Breast epithelium (tissue), 3 donors: ENCODE measurements around the gene HIPK2.

ENCODE experiments used
- POLR2A ChIP-seq: fragments of 450-650 bp; IDR thresholded peaks from one replicate; pipeline ENCODE4 v1.6.1; 2016; ENCODE audit warnings: antibody characterized with exemption, mild to moderate bottlenecking, moderate library complexity
- POLR2AphosphoS5 ChIP-seq, 3 donors: sonication (generic); formaldehyde crosslinking; IDR thresholded peaks; one replicate each; pipeline ENCODE4 v1.6.1; 2017; ENCODE audit warnings: antibody characterized with exemption in 3 of 3
- TF ChIP-seq, protein P1 (sequence below), 3 donors: fragments of 450-650 bp; IDR thresholded peaks; one replicate each; pipeline ENCODE4 v1.5.1; 2016 to 2017; ENCODE audit warnings: antibody characterized with exemption in 3 of 3, mild to moderate bottlenecking in 3 of 3, moderate library complexity in 3 of 3

DNA sequence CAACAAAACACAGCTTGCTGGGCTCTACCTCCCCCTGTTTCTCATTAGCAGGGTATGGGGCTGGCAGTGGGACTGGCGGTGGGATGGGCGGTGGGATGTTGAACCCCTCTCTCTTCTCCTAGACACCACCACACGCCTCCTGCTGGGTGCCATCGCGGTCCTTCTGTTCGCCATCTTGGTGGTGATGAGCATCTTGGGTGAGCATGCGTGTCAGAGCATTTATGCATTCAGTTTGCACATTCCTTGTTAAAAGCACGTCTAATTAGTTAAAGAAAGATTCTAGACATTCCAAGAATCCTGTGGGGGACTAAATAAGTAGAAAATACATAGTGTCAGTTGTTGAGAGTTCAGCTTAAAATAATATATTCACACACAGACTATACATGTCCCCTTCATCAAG lies 241.6 kb downstream of the HIPK2 start:
- TF ChIP-seq, protein P1, sequence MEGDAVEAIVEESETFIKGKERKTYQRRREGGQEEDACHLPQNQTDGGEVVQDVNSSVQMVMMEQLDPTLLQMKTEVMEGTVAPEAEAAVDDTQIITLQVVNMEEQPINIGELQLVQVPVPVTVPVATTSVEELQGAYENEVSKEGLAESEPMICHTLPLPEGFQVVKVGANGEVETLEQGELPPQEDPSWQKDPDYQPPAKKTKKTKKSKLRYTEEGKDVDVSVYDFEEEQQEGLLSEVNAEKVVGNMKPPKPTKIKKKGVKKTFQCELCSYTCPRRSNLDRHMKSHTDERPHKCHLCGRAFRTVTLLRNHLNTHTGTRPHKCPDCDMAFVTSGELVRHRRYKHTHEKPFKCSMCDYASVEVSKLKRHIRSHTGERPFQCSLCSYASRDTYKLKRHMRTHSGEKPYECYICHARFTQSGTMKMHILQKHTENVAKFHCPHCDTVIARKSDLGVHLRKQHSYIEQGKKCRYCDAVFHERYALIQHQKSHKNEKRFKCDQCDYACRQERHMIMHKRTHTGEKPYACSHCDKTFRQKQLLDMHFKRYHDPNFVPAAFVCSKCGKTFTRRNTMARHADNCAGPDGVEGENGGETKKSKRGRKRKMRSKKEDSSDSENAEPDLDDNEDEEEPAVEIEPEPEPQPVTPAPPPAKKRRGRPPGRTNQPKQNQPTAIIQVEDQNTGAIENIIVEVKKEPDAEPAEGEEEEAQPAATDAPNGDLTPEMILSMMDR (IDR thresholded peaks at IDR 0.05): no peak
- TF ChIP-seq POLR2A (no peak), POLR2AphosphoS5 (IDR thresholded peaks at IDR 0.05) (no peak)
